NT2/D1 (cell line): ENCODE results near the gene NAV2.

Experiments used
- DNase-seq: peaks from one replicate; pipeline ENCODE4 v3.0.0-alpha.2; 2011; ENCODE audit warnings: low read depth, low spot score
- H3K27me3 ChIP-seq: 2 replicates; pipeline ENCODE4 v1.6.0; 2011; ENCODE audit warnings: mild to moderate bottlenecking; ENCODE audit not compliant: insufficient read length, insufficient read depth
- H3K36me3 ChIP-seq: 2 replicates; pipeline ENCODE4 v1.6.1; 2011; ENCODE audit warnings: mild to moderate bottlenecking, low read length, mixed read lengths; ENCODE audit not compliant: insufficient read depth, insufficient read length
- H3K4me1 ChIP-seq: 2 replicates; pipeline ENCODE4 v1.5.1; 2011; ENCODE audit not compliant: insufficient read depth, insufficient read length
- H3K4me3 ChIP-seq: 2 replicates; pipeline ENCODE4 v1.5.1; 2011; ENCODE audit warnings: low read depth; ENCODE audit not compliant: insufficient read length
- H3K9ac ChIP-seq: 2 replicates; pipeline ENCODE4 v1.6.0; 2011; ENCODE audit warnings: low read depth; ENCODE audit not compliant: insufficient read length
- H3K9me3 ChIP-seq: 2 replicates; pipeline ENCODE4 v1.5.1; 2011; ENCODE audit warnings: mild to moderate bottlenecking, low read length; ENCODE audit not compliant: insufficient read depth
- SUZ12 ChIP-seq: IDR thresholded peaks from 2 replicates; pipeline ENCODE4 v1.6.1; 2011; ENCODE audit not compliant: insufficient read length, insufficient read depth; ENCODE audit errors: extremely low read depth
- YY1 ChIP-seq: IDR thresholded peaks from 2 replicates; pipeline ENCODE4 v1.6.1; 2011; ENCODE audit not compliant: insufficient read length, insufficient read depth
- ZNF274 ChIP-seq: IDR thresholded peaks from 2 replicates; pipeline ENCODE4 v1.6.1; 2011; ENCODE audit warnings: mild to moderate bottlenecking, low read depth, low read length

The NAV2 gene

DNA sequence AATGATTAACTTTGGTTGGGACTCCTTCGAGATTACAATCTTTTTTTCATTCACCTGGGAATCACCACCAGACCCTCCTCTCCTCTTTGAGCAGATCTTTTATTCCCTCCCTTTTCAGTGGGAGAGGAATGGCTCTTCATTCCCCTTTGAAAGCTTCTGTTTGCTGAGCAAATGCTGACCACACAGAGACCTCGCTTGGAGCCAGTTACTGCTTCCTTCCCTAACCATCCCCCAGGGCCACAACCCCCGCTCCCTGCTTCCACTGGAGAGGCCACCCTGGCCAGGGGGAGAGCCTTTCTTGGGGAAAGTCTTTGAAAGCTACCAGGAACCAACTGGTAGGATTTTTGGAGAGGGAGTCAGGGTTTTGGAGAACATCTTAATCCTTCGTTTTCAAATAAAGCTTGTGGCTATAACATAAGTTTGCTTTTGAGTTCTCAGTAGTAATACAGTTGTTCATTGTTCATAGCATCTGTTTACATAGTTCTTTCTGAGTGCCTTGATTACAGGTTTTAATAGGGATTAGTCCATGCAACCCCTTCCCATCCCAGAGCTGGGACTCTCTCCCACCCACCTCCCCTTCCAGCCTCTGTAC is 309.2 kb downstream of the NAV2 start:
- DNase-seq: no peak
- Histone ChIP-seq H3K4me3 (peak overlapping the region; percentile 75), H3K4me1 (peaks cover 2% of the 10 kb centered on the region), H3K9ac (peak overlapping the region; percentile 29), H3K36me3 (no peaks in the 10 kb centered on the region), H3K9me3 (no peaks in the 10 kb centered on the region), H3K27me3 (no peaks in the 10 kb centered on the region)
- TF ChIP-seq YY1 (no peak), SUZ12 (no peak), ZNF274 (no peak)

DNA sequence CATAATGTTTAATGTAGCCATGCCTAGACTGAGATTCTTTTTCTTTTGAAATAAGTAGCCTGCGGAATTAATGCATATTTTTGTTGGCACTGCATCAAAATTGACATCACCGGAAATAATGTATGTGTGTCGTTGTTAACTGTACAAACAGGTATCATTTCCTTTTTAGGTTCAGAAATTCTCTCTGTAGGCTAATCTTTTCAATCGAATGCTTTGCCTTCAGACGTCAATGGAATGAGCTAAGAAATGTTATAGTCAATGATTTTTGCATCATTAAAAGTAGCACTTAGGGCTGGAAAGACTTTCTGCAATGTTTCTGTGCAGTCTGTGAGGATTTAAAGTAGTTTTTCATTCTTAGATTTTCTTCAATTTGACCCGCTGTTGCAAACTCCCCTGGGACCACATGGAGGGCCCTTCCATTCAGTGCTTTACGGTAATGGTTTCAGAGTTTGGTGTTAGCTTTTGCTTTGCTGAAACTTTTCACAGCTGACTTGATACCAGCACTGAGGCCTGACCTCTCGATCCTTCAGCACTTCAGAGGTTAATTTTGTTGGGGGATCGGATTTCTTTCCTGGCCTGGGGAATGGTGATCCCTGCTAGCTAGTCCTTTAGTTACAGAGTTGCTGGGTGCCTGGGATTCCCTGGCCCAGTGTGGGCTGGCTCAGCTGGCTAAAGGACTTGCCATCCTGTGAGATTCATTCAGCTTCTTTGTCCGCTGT is 309.9 kb downstream of the NAV2 start:
- Histone ChIP-seq H3K9me3 (no peaks in the 10 kb centered on the region), H3K9ac (peak overlapping the region; percentile 81), H3K36me3 (no peaks in the 10 kb centered on the region), H3K4me1 (peaks cover 2% of the 10 kb centered on the region), H3K4me3 (peak overlapping the region; percentile 75), H3K27me3 (no peaks in the 10 kb centered on the region)
- TF ChIP-seq SUZ12 (no peak), YY1 (no peak), ZNF274 (no peak)
- peak; percentile 59 for DNase-seq

DNA sequence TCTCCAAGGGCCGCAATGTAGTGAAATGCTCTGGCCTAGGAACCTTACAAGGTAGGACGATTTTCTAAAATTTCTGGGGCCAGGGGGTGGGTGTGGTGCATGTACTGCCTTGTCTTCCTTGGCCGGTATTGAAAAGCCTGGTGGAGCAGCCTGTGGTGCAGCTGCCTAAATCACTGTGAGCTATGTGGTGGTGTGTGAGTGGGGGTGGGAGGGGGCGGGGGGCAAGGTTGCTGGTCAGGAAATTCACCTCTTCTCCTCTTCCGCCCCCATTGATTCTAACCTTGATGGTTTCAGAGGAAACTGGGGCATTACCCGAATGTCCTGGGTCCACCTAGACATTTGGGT is 310.4 kb downstream of the NAV2 start:
- Histone ChIP-seq H3K4me3 (peak overlapping the region; percentile 75), H3K4me1 (peaks cover 2% of the 10 kb centered on the region), H3K9ac (peak overlapping the region; percentile 81)

DNA sequence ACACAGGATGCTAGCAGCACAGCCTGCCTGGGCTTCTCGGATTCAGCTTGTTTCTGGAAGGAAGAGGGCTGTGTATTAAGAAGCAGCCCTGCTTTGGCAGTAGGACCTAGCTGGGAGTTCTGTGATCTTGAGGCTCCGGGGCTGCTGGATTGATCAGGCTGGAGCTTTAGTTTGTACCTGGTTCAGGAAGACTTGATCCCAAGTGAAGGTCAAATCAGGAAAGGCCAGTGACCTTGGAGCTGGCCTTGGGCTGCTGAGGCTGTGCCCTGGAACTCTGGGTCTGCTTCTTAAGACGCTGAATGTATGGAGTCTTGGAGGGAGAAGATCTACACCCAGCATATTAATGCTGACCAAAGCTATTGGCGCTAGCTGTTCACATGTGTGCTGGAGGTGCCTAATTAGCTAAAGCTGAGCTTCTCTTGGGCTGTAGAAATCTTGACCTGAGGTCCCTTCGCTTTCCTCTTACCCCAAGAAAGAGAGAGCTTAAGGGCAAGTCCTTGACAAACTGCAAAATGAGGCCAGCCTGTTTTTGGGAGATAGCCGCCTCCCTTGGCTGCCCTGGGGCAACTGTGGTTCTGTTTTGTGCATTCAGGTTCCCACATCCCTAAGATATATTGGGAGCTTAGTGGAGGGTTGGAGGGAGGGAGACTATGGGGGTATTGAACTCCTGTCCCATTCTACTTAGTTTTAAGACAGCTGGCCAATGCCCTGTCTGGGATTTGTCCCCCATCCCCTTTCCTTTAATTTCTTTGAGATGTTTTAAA is 311.7 kb downstream of the NAV2 start:
- TF ChIP-seq ZNF274: no peak
- TF ChIP-seq SUZ12: no peak
- TF ChIP-seq YY1: no peak
- H3K4me1 ChIP-seq: peaks cover 2% of the 10 kb centered on the region
- no peaks in the 10 kb centered on the region for H3K9me3 ChIP-seq
- H3K36me3 ChIP-seq: no peaks in the 10 kb centered on the region
- DNase-seq: no peak
- H3K4me3 ChIP-seq: peak overlapping the region; percentile 75
- H3K9ac ChIP-seq: peak overlapping the region; percentile 81
- H3K27me3 ChIP-seq: no peaks in the 10 kb centered on the region

More for the DNA sequence above, 310.4 kb downstream of the NAV2 start:
- no peak for DNase-seq
- TF ChIP-seq YY1 (no peak), ZNF274 (no peak), SUZ12 (no peak)
- H3K27me3 ChIP-seq: no peaks in the 10 kb centered on the region
- no peaks in the 10 kb centered on the region for H3K36me3 ChIP-seq
- no peaks in the 10 kb centered on the region for H3K9me3 ChIP-seq

DNA sequence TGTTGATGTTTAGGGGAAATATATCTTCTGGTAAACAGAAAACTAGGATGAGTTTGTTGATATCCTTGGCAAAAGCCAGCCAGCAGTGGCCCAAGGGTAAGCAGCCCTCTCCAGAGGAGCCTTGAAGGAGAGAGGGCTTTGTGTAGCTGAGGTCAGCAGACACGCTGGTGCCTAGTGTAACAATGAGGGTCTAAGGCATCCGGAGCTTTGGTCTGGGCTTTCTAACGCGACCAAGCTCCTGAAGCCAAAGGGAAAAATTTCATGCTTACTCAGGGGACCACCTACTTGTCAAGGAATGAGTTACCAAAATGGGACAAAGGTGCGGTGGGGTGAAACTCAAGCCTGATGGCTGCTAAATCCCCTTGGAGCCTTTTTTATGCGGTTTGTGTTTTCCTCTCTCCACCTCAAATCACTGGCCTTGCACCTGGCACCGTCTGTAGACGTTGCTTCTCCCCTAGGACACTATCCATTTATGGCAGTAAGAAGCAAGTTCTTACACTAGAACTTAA is 312.7 kb downstream of the NAV2 start:
- DNase-seq: peak; percentile 44
- no peaks in the 10 kb centered on the region for H3K36me3 ChIP-seq
- peaks cover 2% of the 10 kb centered on the region for H3K4me1 ChIP-seq
- peak overlapping the region; percentile 75 for H3K4me3 ChIP-seq
- H3K9me3 ChIP-seq: no peaks in the 10 kb centered on the region
- no peak for TF ChIP-seq YY1
- no peak for TF ChIP-seq SUZ12
- TF ChIP-seq ZNF274: no peak
- no peaks in the 10 kb centered on the region for H3K27me3 ChIP-seq
- peak overlapping the region; percentile 27 for H3K9ac ChIP-seq

DNA sequence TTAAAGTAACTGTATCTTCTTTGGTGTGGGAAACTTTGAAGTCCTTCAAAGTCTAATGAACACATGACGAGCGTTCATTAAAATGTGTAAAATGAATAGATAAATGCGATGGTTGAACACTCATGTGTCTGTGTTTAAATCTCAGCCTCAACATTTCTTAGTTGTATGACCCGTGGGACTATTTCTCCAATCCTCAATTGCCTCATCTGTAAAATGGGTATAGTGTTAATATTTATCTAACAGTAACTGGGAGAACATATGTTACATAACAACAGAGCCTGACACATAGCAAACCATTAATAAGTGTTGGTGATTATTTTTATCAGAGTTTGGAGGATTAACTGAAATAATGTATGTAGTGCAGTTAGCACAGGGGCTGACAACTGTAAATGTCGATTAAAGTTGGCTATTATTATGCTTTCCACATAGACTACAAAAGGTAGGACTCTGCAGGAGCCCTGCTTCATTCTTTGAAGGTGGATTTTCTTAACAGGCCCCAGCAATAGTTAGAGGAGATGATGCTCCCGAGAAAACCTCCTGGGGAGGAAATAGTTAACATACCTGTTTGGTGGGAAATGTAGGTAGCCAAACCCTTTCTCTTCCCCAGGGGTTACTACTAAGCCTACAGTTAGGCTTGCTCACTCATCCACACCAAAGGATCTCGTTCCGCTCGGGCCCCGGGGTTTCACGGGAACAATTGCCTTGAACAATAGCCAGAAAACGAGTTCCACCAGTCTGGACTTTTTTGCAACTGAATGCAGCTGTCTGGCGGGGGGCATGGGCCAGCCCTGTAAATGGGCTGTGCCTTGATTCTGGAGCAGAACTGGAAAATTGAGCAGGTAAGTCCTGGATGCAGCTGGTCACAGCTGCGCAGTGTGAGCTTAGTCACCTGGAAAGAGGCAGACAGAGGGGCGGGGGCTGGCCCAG is 314.3 kb downstream of the NAV2 start:
- Histone ChIP-seq H3K4me3 (peak overlapping the region; percentile 17), H3K4me1 (no peaks in the 10 kb centered on the region), H3K27me3 (no peaks in the 10 kb centered on the region), H3K36me3 (no peaks in the 10 kb centered on the region), H3K9me3 (no peaks in the 10 kb centered on the region), H3K9ac (peak overlapping the region; percentile 62)
- peak; percentile 62 for DNase-seq
- TF ChIP-seq YY1 (no peak), ZNF274 (no peak), SUZ12 (no peak)
